DMS53 treated with DMSO at 0.1 percent for 48 hours (cell line): ENCODE data around the gene KDM4E.
"Not testable (repeated sequence)": the region's sequence is repeated elsewhere in the genome, so short reads cannot be mapped to it uniquely, and the experiment has no call there.

Experiments used
- DNase-seq: peaks from one replicate; lab custom pipeline; 2025; ENCODE audit not compliant: unreplicated experiment; lab: John Stamatoyannopoulos, UW

Gene KDM4E

GRCh38 chr11:95024958-95025357 lies at the start of gene KDM4E:
Gene KDM4E (plus strand): TSS chr11:95025258. CDS start chr11:95025558, 300 bp downstream.
- no peak for DNase-seq

GRCh38 chr11:94975599-94975998 lies 49.5 kb upstream of the KDM4E start:
- no peak for DNase-seq

- DNase-seq, result no peak
These were observed 37.7 kb upstream of the KDM4E start for GRCh38 chr11:94987378-94987777.

GRCh38 chr11:94988748-94989147 lies 36.3 kb upstream of the KDM4E start:
- no peak for DNase-seq

GRCh38 chr11:94993400-94993943 lies 31.6 kb upstream of the KDM4E start:
- DNase-seq, result no peak

GRCh38 chr11:94997437-94997836 lies 27.6 kb upstream of the KDM4E start:
- DNase-seq, result no peak

- DNase-seq, result no peak
These were observed 26.8 kb upstream of the KDM4E start for GRCh38 chr11:94998285-94998684.

- no peak for DNase-seq
These were observed 21.3 kb upstream of the KDM4E start for GRCh38 chr11:95003716-95004115.

GRCh38 chr11:95005642-95006041 lies 19.4 kb upstream of the KDM4E start:
- no peak for DNase-seq

- no peak for DNase-seq
These were observed 13.7 kb upstream of the KDM4E start for GRCh38 chr11:95011376-95011775.

GRCh38 chr11:95014184-95014821 lies 10.8 kb upstream of the KDM4E start:
- DNase-seq, result no peak

GRCh38 chr11:95016139-95016538 lies 8.9 kb upstream of the KDM4E start:
- no peak for DNase-seq

- not testable (repeated sequence) for DNase-seq
These were observed 3.6 kb upstream of the KDM4E start for GRCh38 chr11:95021468-95021867.

- not testable (repeated sequence) for DNase-seq
These were observed 536 bp downstream of the KDM4E start for GRCh38 chr11:95025594-95025993.

GRCh38 chr11:95028357-95028756 lies 3.3 kb downstream of the KDM4E start:
- no peak for DNase-seq

- no peak for DNase-seq
These were observed 8.0 kb downstream of the KDM4E start for GRCh38 chr11:95033051-95033450.

- DNase-seq, result no peak
These were observed 10.3 kb downstream of the KDM4E start for GRCh38 chr11:95035316-95035715.

GRCh38 chr11:95037356-95038035 lies 12.4 kb downstream of the KDM4E start:
- DNase-seq, result not testable (repeated sequence)

- DNase-seq, result no peak
These were observed 17.2 kb downstream of the KDM4E start for GRCh38 chr11:95042239-95042638.

- no peak for DNase-seq
These were observed 17.8 kb downstream of the KDM4E start for GRCh38 chr11:95042906-95043305.

- DNase-seq, result no peak
These were observed 19.0 kb downstream of the KDM4E start for GRCh38 chr11:95044010-95044409.

GRCh38 chr11:95045812-95046211 lies 20.8 kb downstream of the KDM4E start:
- DNase-seq, result no peak
